HepG2 (cell line): ENCODE measurements around the gene TIPIN. TPM values are rescaled to one million over a fixed set of nuclear protein-coding genes. Genes with fewer than 3 reads are reported as not detected.

ENCODE experiments used
- AGO1 ChIP-seq: fragments of 200-400 bp; formaldehyde crosslinking; IDR thresholded peaks from 2 replicates; pipeline ENCODE4 v1.6.1; 2017; ENCODE audit warnings: mild to moderate bottlenecking, low read depth, low read length, moderate library complexity; ENCODE audit not compliant: poor library complexity, severe bottlenecking
- ATF2 ChIP-seq: sonication (generic); formaldehyde crosslinking; IDR thresholded peaks from 2 replicates; pipeline ENCODE4 v1.4.0; 2020; ENCODE audit warnings: missing genetic modification reagents
- CTCF ChIP-seq: sonication (generic); formaldehyde crosslinking; IDR thresholded peaks from 2 replicates; pipeline ENCODE4 v1.5.0; 2020; ENCODE audit warnings: mild to moderate bottlenecking, missing genetic modification reagents, moderate library complexity
- HOMEZ ChIP-seq: IDR thresholded peaks from 2 replicates; pipeline ENCODE4 v1.6.1; 2016; ENCODE audit warnings: low read depth
- KDM5A ChIP-seq: fragments of 200-600 bp; sonication (generic); IDR thresholded peaks from 2 replicates; pipeline ENCODE4 v1.7.0; 2018; ENCODE audit warnings: antibody characterized with exemption, mild to moderate bottlenecking, low read length, borderline replicate concordance
- SP5 ChIP-seq: IDR thresholded peaks from 2 replicates; pipeline ENCODE4 v1.6.1; 2016; ENCODE audit warnings: low read depth, borderline replicate concordance
- STAT6 ChIP-seq: sonication (generic); formaldehyde crosslinking; IDR thresholded peaks from 2 replicates; pipeline ENCODE4 v1.4.0; 2020; ENCODE audit warnings: missing genetic modification reagents, mild to moderate bottlenecking, borderline replicate concordance
- TCF7L2 ChIP-seq: IDR thresholded peaks from 2 replicates; pipeline ENCODE4 v1.6.1; 2011; ENCODE audit warnings: mild to moderate bottlenecking, low read depth, low read length, moderate library complexity
- TSC22D2 ChIP-seq: sonication (generic); formaldehyde crosslinking; IDR thresholded peaks from 2 replicates; pipeline ENCODE4 v1.5.1; 2020; ENCODE audit warnings: missing genetic modification reagents, mild to moderate bottlenecking, borderline replicate concordance
- ZBTB49 ChIP-seq: sonication (generic); formaldehyde crosslinking; IDR thresholded peaks from 2 replicates; pipeline ENCODE4 v1.4.0; 2020; ENCODE audit warnings: missing genetic modification reagents, borderline replicate concordance
- ZNF230 ChIP-seq: sonication (generic); formaldehyde crosslinking; IDR thresholded peaks from 2 replicates; pipeline ENCODE4 v1.4.0; 2020; ENCODE audit warnings: mild to moderate bottlenecking, missing genetic modification reagents
- ZNF251 ChIP-seq: sonication (generic); formaldehyde crosslinking; IDR thresholded peaks from 2 replicates; pipeline ENCODE4 v1.9.0; 2021; ENCODE audit warnings: mild to moderate bottlenecking, missing genetic modification reagents
- ZNF317 ChIP-seq: sonication (generic); formaldehyde crosslinking; IDR thresholded peaks from 2 replicates; pipeline ENCODE4 v1.5.0; 2020; ENCODE audit warnings: mild to moderate bottlenecking, missing genetic modification reagents
- ZNF33B ChIP-seq: sonication (generic); formaldehyde crosslinking; IDR thresholded peaks from 2 replicates; pipeline ENCODE4 v1.5.1; 2020; ENCODE audit warnings: mild to moderate bottlenecking, missing genetic modification reagents
- ZNF549 ChIP-seq: sonication (generic); formaldehyde crosslinking; IDR thresholded peaks from 2 replicates; pipeline ENCODE4 v1.5.0; 2020; ENCODE audit warnings: missing genetic modification reagents
- ZNF773 ChIP-seq: sonication (generic); formaldehyde crosslinking; IDR thresholded peaks from 2 replicates; pipeline ENCODE4 v1.4.0; 2020; ENCODE audit warnings: missing genetic modification reagents, borderline replicate concordance
- ZNF816 ChIP-seq: sonication (generic); formaldehyde crosslinking; IDR thresholded peaks from 2 replicates; pipeline ENCODE4 v1.8.0; 2022; ENCODE audit warnings: missing genetic modification reagents, mild to moderate bottlenecking, borderline replicate concordance
- ZSCAN12 ChIP-seq: sonication (generic); formaldehyde crosslinking; IDR thresholded peaks from 2 replicates; pipeline ENCODE4 v1.9.0; 2021; ENCODE audit warnings: mild to moderate bottlenecking, missing genetic modification reagents
- polyA plus RNA-seq, 8 experiments: library from polyadenylated mRNA; depleted of rRNA in 3 of 8; stranded (reverse) in 7 of 8; unstranded in 1 of 8; fragments of >200 nt; fragmentation: Illumina TruSeq in 4 of 8; extraction: Trizol in 4 of 8; gene quantifications; 2 replicates each; pipeline versions ENCODE4 v1.2.1 to v1.2.3, GENCODE V29; 2011 to 2016; ENCODE audit warnings: low read depth in 4 of 8, missing spikeins in 1 of 8, mixed read lengths in 1 of 8; ENCODE audit not compliant: insufficient read depth in 1 of 8
- total RNA-seq, 5 experiments: library from RNA; depleted of rRNA; stranded (reverse); fragments of >200 nt; fragmentation: Illumina TruSeq; extraction: Trizol; gene quantifications; 2 replicates each; pipeline ENCODE4 v1.2.3, GENCODE V29; 2016; ENCODE audit warnings: low read depth in 1 of 5

The TIPIN gene
- total and polyA plus RNA-seq, 2 of the 13 experiments (the other 11 are each of a cell fraction or from before 2014, with no cell fraction given), result 2.7 to 28.6 TPM

GRCh38 chr15:66293419-66294156, 62.9 kb downstream of the TIPIN start, which contains the start of gene DIS3L (continued):
- TF ChIP-seq SP5 (CRISPR knock-in tag) (peak; percentile 8; the same call in 1 of the 2 replicates), STAT6 (no peak), ZSCAN12 (CRISPR knock-in tag) (no peak; the same call in 1 of the 2 replicates), KDM5A (no peak), ZNF251 (CRISPR knock-in tag) (no peak), ZNF230 (CRISPR knock-in tag) (no peak), ZNF549 (CRISPR knock-in tag) (no peak), TCF7L2 (no peak), ZNF816 (CRISPR knock-in tag) (0 out of 2 replicates have a peak, but pooled peaks have one; percentile 54), ZNF33B (CRISPR knock-in tag) (no peak), CTCF (CRISPR knock-in tag) (no peak), HOMEZ (CRISPR knock-in tag) (no peak), ZBTB49 (CRISPR knock-in tag) (no peak), ZNF773 (peak; percentile 53; the same call in 1 of the 2 replicates), AGO1 (peak; percentile 26), TSC22D2 (CRISPR knock-in tag) (no peak), ZNF317 (CRISPR knock-in tag) (no peak), ATF2 (CRISPR knock-in tag) (no peak)
